Measurements from ENCODE around the gene NGEF. TPM values are rescaled to one million over a fixed set of nuclear protein-coding genes. Genes with fewer than 3 reads are reported as not detected.

NGEF gene
- total RNA-seq, 4 donors from 2014 or later, result 14.4 to 25.0 (median 17.9) TPM

- 89% methylated on average over 13 of the region's 26 CpGs for WGBS
- peak; percentile 58 to 80 for DNase-seq (ENCODE audit: low spot score in 2 of 2)
- Histone ChIP-seq H3K4me3 (peak within 1 kb of the TSS; percentile 43), H3K4me1 (peaks cover 22% of the 10 kb centered on the region), H3K9me3 (no peaks in the 10 kb centered on the region), H3K36me3 (no peaks in the 10 kb centered on the region), H3K27ac (peak within 1 kb of the TSS; percentile 67), H3K27me3 (no peaks in the 10 kb centered on the region)
- TF ChIP-seq CTCF (IDR thresholded peaks at IDR 0.05), result no peak
- no peak for TF ChIP-seq EP300 (IDR thresholded peaks at IDR 0.05)
- TF ChIP-seq POLR2A (IDR thresholded peaks at IDR 0.05), result no peak
- no peak for TF ChIP-seq POLR2AphosphoS5 (IDR thresholded peaks at IDR 0.05)
These were observed 46.9 kb upstream of the NGEF start, which contains the start of gene INPP5D for GRCh38 chr2:233059797-233060500. TSS of gene INPP5D (plus strand) at chr2:233060342. CDS start at chr2:233060479, 137 bp downstream.

GRCh38 chr2:233059547-233059796 lies 46.4 kb upstream of the NGEF start:
- peak overlapping the region; percentile 43 for H3K4me3 ChIP-seq
- TF ChIP-seq EP300 (IDR thresholded peaks at IDR 0.05) (no peak), CTCF (IDR thresholded peaks at IDR 0.05) (no peak), POLR2A (IDR thresholded peaks at IDR 0.05) (no peak), POLR2AphosphoS5 (IDR thresholded peaks at IDR 0.05) (no peak)
- peaks cover 17% of the 10 kb centered on the region for H3K4me1 ChIP-seq
- H3K27ac ChIP-seq, result peak overlapping the region; percentile 67
- H3K36me3 ChIP-seq, result no peaks in the 10 kb centered on the region
- H3K9me3 ChIP-seq, result no peaks in the 10 kb centered on the region
- 80% methylated on average over 2 of the region's 7 CpGs for WGBS
- DNase-seq (ENCODE audit: low spot score in 2 of 2), result peak in 1 of 2 donors; percentile 73
- H3K27me3 ChIP-seq, result no peaks in the 10 kb centered on the region

GRCh38 chr2:233058717-233059546 lies 45.9 kb upstream of the NGEF start:
- Histone ChIP-seq H3K27me3 (no peaks in the 10 kb centered on the region), H3K36me3 (no peaks in the 10 kb centered on the region), H3K4me3 (no peak overlapping the region), H3K4me1 (peaks cover 19% of the 10 kb centered on the region), H3K9me3 (no peaks in the 10 kb centered on the region), H3K27ac (no peak overlapping the region)
- no peak for TF ChIP-seq POLR2AphosphoS5 (IDR thresholded peaks at IDR 0.05)
- no peak for TF ChIP-seq POLR2A (IDR thresholded peaks at IDR 0.05)
- TF ChIP-seq EP300 (IDR thresholded peaks at IDR 0.05), result no peak
- TF ChIP-seq CTCF (IDR thresholded peaks at IDR 0.05), result no peak
- 90% methylated on average over 14 of the region's 24 CpGs for WGBS
- DNase-seq (ENCODE audit: low spot score in 2 of 2), result peak; percentile 62 to 73

GRCh38 chr2:233056961-233057605 lies 44.0 kb upstream of the NGEF start:
- Histone ChIP-seq H3K27ac (no peak overlapping the region), H3K27me3 (no peaks in the 10 kb centered on the region), H3K4me3 (no peak overlapping the region), H3K4me1 (peaks cover 10% of the 10 kb centered on the region), H3K9me3 (no peaks in the 10 kb centered on the region), H3K36me3 (no peaks in the 10 kb centered on the region)
- DNase-seq (ENCODE audit: low spot score in 2 of 2), result peak; percentile 40 to 57
- 85% methylated on average over 6 of the region's 6 CpGs for WGBS
- TF ChIP-seq POLR2AphosphoS5 (IDR thresholded peaks at IDR 0.05) (no peak), POLR2A (IDR thresholded peaks at IDR 0.05) (no peak), EP300 (IDR thresholded peaks at IDR 0.05) (no peak), CTCF (IDR thresholded peaks at IDR 0.05) (no peak)

GRCh38 chr2:233055362-233055761 lies 42.3 kb upstream of the NGEF start:
- H3K36me3 ChIP-seq, result no peaks in the 10 kb centered on the region
- H3K27me3 ChIP-seq, result no peaks in the 10 kb centered on the region
- no peak overlapping the region for H3K27ac ChIP-seq
- peaks cover 19% of the 10 kb centered on the region for H3K4me1 ChIP-seq
- no peak overlapping the region for H3K4me3 ChIP-seq
- TF ChIP-seq POLR2AphosphoS5 (IDR thresholded peaks at IDR 0.05) (no peak), POLR2A (IDR thresholded peaks at IDR 0.05) (no peak), EP300 (IDR thresholded peaks at IDR 0.05) (no peak), CTCF (IDR thresholded peaks at IDR 0.05) (no peak)
- no peak for DNase-seq (ENCODE audit: low spot score in 2 of 2)
- 94% methylated on average over 2 of the region's 2 CpGs for WGBS
- no peaks in the 10 kb centered on the region for H3K9me3 ChIP-seq

Measured in suprapubic skin (tissue), 4 donors.